ENCODE data around the gene MRTFA.

The MRTFA gene

GRCh38 chr22:40376149-40376548 is 260.4 kb downstream of the MRTFA start:
- no peak for DNase-seq

GRCh38 chr22:40374567-40374966 is 262.0 kb downstream of the MRTFA start:
- DNase-seq = no peak

GRCh38 chr22:40368836-40369235 is 267.7 kb downstream of the MRTFA start:
- no peak for DNase-seq

GRCh38 chr22:40368016-40368415 is 268.5 kb downstream of the MRTFA start:
- no peak for DNase-seq

- no peak for DNase-seq
Measured at GRCh38 chr22:40367342-40367741, 269.2 kb downstream of the MRTFA start.

GRCh38 chr22:40366068-40366467 is 270.5 kb downstream of the MRTFA start:
- no peak for DNase-seq

- no peak for DNase-seq
Measured at GRCh38 chr22:40364431-40364830, 272.1 kb downstream of the MRTFA start.

GRCh38 chr22:40363059-40363458 is 273.5 kb downstream of the MRTFA start:
- no peak for DNase-seq

- DNase-seq = no peak
Measured at GRCh38 chr22:40361100-40361499, 275.4 kb downstream of the MRTFA start.

Measured in NCI-H446 treated with DMSO at 0.1 percent for 48 hours (cell line).